ENCODE measurements around the gene ZSCAN32.

- TF ChIP-seq CTCF (IDR thresholded peaks at IDR 0.05): no peak
- TF ChIP-seq POLR2A (IDR thresholded peaks at IDR 0.05): no peak
- TF ChIP-seq POLR2AphosphoS5 (IDR thresholded peaks at IDR 0.05): no peak
Observed at GRCh38 chr16:3439637-3440036, 38.8 kb upstream of the ZSCAN32 start.
